LNCaP clone FGC (cell line): ENCODE results near the gene FABP6.
A peak's percentile ranks its signal among the peaks of the same experiment; 100 is the strongest.

ENCODE experiments used
- DNase-seq: peaks from one replicate; pipeline ENCODE4 v3.0.0-alpha.2; 2011; ENCODE audit warnings: low read depth
- H3K4me3 ChIP-seq: 2 replicates; pipeline ENCODE4 v1.5.1; 2011; ENCODE audit warnings: mild to moderate bottlenecking, low read depth, low read length, control low read depth
- TF ChIP-seq, protein P1 (sequence below): IDR thresholded peaks from 2 replicates; pipeline ENCODE4 v1.5.1; 2012; ENCODE audit warnings: mild to moderate bottlenecking; ENCODE audit not compliant: control insufficient read depth, insufficient read depth; ENCODE audit errors: extremely low read depth

The FABP6 gene

DNA sequence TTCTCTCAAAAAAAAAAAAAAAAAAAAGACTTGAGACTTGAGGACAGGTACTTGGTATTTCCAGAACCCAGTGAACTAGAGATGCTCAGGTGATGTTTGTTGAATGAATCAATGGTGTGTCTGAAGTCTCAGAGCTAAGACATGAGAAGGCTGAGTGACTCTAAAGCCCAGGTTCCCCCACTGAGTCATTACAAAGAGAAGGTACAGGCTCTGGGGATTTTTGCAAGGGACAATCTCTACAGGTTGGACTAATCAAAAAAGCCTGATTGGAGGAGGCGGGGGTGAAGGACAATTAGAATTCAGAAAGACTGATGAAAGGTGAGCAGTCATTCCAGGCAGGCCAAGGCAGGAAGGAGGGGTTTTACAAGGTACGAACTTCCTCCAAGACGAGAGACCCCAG lies 8.2 kb upstream of the FABP6 start:
- TF ChIP-seq, protein P1, sequence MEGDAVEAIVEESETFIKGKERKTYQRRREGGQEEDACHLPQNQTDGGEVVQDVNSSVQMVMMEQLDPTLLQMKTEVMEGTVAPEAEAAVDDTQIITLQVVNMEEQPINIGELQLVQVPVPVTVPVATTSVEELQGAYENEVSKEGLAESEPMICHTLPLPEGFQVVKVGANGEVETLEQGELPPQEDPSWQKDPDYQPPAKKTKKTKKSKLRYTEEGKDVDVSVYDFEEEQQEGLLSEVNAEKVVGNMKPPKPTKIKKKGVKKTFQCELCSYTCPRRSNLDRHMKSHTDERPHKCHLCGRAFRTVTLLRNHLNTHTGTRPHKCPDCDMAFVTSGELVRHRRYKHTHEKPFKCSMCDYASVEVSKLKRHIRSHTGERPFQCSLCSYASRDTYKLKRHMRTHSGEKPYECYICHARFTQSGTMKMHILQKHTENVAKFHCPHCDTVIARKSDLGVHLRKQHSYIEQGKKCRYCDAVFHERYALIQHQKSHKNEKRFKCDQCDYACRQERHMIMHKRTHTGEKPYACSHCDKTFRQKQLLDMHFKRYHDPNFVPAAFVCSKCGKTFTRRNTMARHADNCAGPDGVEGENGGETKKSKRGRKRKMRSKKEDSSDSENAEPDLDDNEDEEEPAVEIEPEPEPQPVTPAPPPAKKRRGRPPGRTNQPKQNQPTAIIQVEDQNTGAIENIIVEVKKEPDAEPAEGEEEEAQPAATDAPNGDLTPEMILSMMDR = no peak
- DNase-seq = no peak
- no peak overlapping the region for H3K4me3 ChIP-seq

GRCh38 chr5:160227012-160227411 lies 2.3 kb upstream of the FABP6 start:
- DNase-seq = no peak
- H3K4me3 ChIP-seq = no peak overlapping the region
- TF ChIP-seq, protein P1 = no peak

DNA sequence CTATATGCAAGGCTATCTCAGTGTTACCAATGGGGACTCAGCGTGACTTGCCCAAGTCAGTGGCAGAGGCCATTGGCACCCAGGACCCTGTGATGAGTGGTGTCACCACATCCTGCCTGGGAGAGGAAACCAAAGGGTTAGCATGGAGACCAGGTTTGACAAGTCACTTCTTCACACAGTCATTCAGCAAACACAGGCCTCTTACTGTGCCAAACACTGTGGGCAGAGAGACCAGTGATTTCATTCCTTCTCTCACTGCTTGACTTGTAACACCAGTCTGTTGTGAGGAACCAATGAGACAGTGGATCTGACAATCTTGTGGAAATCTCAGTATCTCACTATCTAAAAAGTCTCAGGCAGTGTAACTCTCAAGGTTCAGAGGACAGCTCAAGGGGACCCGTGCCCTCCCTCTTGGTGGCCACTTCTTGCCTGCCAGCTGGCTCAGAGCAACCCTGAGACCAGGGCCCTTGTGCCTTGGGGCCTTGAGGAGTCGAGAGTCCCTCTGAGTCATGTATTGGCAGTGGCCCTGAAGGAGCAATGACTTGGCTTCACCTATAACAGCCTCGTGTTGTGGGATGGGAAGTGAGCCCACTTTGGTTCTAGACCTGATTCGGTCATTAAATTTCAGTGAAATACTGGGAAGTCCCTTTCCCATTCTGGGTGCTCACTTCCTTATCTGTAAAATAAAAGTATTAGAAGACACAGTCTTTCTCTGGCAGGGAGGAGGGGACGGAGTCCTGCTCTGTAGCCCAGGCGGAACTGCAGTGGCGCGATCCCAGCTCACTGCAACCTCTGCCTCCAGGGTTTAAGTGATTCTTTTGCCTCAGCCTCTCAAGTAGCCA lies 1.6 kb downstream of the FABP6 start:
- H3K4me3 ChIP-seq = no peak overlapping the region
- peak; percentile 30 for DNase-seq
- TF ChIP-seq, protein P1 = no peak

- DNase-seq = no peak
- TF ChIP-seq, protein P1 = no peak
- no peak overlapping the region for H3K4me3 ChIP-seq
Measured at GRCh38 chr5:160231783-160232342, 2.6 kb downstream of the FABP6 start.

DNA sequence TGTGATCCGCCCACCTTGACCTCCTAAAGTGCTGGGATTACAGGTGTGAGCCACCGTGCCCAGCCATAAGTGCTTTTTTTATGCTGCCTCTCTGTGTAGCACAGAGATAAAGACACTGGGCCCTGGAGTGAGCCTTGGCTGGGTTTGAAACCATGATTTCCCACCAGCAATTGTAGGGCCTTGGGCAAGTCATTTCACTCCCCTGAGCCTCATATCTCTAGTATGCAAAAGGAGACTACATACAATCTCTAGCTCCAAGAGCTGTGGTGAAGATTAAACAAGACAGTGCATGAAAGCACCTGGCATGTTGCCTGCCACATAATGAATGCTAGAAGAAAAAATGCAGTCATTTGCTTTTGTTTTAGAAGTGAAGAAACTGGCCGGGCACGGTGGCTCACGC lies 3.9 kb downstream of the FABP6 start:
- no peak overlapping the region for H3K4me3 ChIP-seq
- TF ChIP-seq, protein P1 = no peak
- DNase-seq = no peak

DNA sequence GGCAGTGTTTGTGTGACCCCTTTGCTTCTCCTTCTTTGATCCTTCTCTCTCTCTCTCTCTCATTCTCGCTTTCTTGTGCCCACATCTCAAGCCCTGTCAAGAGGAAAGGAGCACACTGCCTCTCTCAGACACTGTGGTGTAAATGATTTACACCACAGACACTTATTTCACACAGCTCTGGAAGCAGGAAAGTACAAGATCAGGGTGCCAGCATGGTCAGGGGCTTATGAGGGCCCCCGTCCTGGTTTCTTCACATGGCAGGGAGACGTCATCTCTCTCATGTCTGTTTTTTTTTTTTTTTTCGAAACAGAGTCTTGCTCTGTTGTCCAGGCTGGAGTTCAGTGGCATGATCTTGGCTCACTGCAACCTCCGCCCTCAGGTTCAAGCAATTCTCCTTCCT lies 6.4 kb downstream of the FABP6 start:
- no peak for DNase-seq
- TF ChIP-seq, protein P1 = no peak
- no peak overlapping the region for H3K4me3 ChIP-seq
